Measurements from ENCODE around the gene ANGPTL8. TPM values are rescaled to one million over a fixed set of nuclear protein-coding genes. Genes with fewer than 3 reads are reported as not detected.

The ANGPTL8 gene
- total RNA-seq, 2 experiments from 2014 or later, result not detected

DNA sequence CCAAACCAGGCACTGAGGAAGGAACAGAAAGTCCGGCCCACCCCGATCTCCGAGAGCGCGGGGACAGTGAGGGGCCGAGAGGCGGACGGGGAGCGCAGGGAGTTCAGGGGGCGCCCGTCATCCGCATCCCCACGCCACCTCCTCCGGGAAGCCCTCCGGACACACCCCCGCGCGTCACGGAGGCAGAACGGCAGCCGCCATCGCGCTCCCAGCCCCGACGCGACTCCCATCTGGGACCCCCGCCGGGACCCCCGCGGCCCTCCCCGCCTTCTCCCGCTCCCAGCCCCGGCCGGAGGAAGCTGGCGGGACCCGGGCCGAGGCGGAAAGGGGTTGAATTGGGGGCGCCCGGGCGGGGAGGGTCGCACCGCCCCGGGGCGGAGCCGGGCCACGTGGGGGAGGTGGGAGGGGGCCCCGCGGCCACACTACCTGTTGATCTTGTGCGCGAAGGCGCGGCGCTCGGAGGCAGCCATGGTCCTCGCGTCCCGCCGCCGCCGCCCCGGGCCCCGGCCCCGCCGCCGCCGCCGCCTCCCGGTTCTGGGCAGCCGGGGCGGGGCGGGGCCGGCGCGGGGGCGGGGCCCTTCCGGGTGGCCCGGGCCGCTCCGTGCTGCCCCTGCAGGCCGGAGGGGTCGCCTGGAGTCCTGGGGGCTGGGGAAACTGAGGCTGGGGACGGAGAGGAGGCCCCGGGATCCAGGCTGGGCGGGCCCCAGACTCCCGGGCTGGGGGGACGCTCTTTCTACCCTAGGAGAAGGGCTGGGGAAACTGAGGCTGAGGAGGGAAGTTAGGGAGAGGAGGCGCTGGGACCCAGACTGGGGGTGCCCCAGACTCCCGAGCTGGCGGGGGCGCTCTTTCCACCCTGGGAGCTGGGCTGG lies 22.8 kb downstream of the ANGPTL8 start, which contains the start of gene DOCK6:
Gene DOCK6 (minus strand): TSS at position 554 of the 869 bp plus-strand sequence. CDS start 84 bp downstream, at position 470.
- Histone ChIP-seq H3K27ac (ENCODE audit: low read depth in 1 of 2, low read length in 2 of 2) (no peak within 1 kb of the TSS), H3K9me3 (ENCODE audit: control insufficient read depth in 1 of 2, insufficient read depth in 1 of 2, low read length in 2 of 2) (peaks cover 0 to 11% of the 10 kb centered on the region in 2 experiments), H3K4me1 (ENCODE audit: insufficient read depth, low read length) (peaks cover 13% of the 10 kb centered on the region), H3K27me3 (ENCODE audit: control insufficient read depth in 1 of 2, insufficient read depth in 2 of 2, low read length in 2 of 2) (peaks cover 32 to 33% of the 10 kb centered on the region in 2 experiments), H3K36me3 (ENCODE audit: insufficient read depth, low read length) (no peaks in the 10 kb centered on the region), H3K4me3 (ENCODE audit: low read length) (peak within 1 kb of the TSS; percentile 29)
- ChIA-PET POLR2A (no interaction called here), CTCF (no interaction called here)
- intact Hi-C loops (cut with DNase I, micrococcal nuclease), result no loop called here
- H3K27me3 Mint-ChIP-seq, result peaks cover 65% of the 10 kb centered on the region
- peak; percentile 44 for ATAC-seq (ENCODE audit: poor library complexity)
- no peak within 1 kb of the TSS for H3K27ac Mint-ChIP-seq
- DNase-seq, result peak in 2 of 14 experiments; percentile 22
- no peaks in the 10 kb centered on the region for H3K9me3 Mint-ChIP-seq
- H3K36me3 Mint-ChIP-seq (ENCODE audit: low read depth), result no peaks in the 10 kb centered on the region
- H3K4me1 Mint-ChIP-seq (ENCODE audit: low read depth), result no peaks in the 10 kb centered on the region
- H3K4me3 Mint-ChIP-seq, result peak within 1 kb of the TSS; percentile 45
- TF ChIP-seq, protein P1, sequence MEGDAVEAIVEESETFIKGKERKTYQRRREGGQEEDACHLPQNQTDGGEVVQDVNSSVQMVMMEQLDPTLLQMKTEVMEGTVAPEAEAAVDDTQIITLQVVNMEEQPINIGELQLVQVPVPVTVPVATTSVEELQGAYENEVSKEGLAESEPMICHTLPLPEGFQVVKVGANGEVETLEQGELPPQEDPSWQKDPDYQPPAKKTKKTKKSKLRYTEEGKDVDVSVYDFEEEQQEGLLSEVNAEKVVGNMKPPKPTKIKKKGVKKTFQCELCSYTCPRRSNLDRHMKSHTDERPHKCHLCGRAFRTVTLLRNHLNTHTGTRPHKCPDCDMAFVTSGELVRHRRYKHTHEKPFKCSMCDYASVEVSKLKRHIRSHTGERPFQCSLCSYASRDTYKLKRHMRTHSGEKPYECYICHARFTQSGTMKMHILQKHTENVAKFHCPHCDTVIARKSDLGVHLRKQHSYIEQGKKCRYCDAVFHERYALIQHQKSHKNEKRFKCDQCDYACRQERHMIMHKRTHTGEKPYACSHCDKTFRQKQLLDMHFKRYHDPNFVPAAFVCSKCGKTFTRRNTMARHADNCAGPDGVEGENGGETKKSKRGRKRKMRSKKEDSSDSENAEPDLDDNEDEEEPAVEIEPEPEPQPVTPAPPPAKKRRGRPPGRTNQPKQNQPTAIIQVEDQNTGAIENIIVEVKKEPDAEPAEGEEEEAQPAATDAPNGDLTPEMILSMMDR (IDR thresholded peaks at IDR 0.05), result no peak

DNA sequence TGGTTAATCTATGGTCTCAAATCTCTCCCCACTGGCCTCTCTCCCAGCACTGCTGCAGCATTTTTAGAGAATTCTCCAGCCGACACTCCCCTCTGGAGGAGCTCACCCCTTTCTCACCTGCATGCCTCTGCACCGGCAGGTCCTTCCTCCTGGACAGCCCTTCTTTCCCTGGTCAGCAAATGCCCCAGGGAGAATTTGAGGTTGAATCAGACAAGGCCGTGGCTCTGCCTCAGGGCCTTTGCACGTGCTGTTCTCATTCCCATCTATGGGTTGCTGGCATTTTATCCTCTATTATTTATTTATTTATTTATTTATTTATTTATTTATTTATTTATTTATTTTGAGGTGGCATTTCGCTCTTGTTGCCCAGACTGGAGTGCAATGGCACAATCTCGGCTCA lies 24.3 kb downstream of the ANGPTL8 start:
- H3K4me3 Mint-ChIP-seq, result no peak overlapping the region
- DNase-seq, result no peak
- no peak overlapping the region for H3K27ac Mint-ChIP-seq
- TF ChIP-seq, protein P1 (IDR thresholded peaks at IDR 0.05), result no peak
- H3K36me3 ChIP-seq (ENCODE audit: insufficient read depth, low read length), result no peaks in the 10 kb centered on the region
- ATAC-seq (ENCODE audit: poor library complexity), result no peak
- peaks cover 71% of the 10 kb centered on the region for H3K27me3 Mint-ChIP-seq
- no peaks in the 10 kb centered on the region for H3K4me1 Mint-ChIP-seq (ENCODE audit: low read depth)
- no peaks in the 10 kb centered on the region for H3K36me3 Mint-ChIP-seq (ENCODE audit: low read depth)
- intact Hi-C loops (cut with DNase I, micrococcal nuclease), result no loop called here
- ChIA-PET POLR2A (no interaction called here), CTCF (no interaction called here)
- H3K9me3 ChIP-seq (ENCODE audit: control insufficient read depth in 1 of 2, insufficient read depth in 1 of 2, low read length in 2 of 2), result peaks cover 0 to 11% of the 10 kb centered on the region in 2 experiments
- no peak overlapping the region for H3K27ac ChIP-seq (ENCODE audit: low read depth in 1 of 2, low read length in 2 of 2)
- no peaks in the 10 kb centered on the region for H3K9me3 Mint-ChIP-seq
- peaks cover 36 to 41% of the 10 kb centered on the region in 2 experiments for H3K27me3 ChIP-seq (ENCODE audit: control insufficient read depth in 1 of 2, insufficient read depth in 2 of 2, low read length in 2 of 2)
- H3K4me3 ChIP-seq (ENCODE audit: low read length), result no peak overlapping the region
- H3K4me1 ChIP-seq (ENCODE audit: insufficient read depth, low read length), result peaks cover 13% of the 10 kb centered on the region

DNA sequence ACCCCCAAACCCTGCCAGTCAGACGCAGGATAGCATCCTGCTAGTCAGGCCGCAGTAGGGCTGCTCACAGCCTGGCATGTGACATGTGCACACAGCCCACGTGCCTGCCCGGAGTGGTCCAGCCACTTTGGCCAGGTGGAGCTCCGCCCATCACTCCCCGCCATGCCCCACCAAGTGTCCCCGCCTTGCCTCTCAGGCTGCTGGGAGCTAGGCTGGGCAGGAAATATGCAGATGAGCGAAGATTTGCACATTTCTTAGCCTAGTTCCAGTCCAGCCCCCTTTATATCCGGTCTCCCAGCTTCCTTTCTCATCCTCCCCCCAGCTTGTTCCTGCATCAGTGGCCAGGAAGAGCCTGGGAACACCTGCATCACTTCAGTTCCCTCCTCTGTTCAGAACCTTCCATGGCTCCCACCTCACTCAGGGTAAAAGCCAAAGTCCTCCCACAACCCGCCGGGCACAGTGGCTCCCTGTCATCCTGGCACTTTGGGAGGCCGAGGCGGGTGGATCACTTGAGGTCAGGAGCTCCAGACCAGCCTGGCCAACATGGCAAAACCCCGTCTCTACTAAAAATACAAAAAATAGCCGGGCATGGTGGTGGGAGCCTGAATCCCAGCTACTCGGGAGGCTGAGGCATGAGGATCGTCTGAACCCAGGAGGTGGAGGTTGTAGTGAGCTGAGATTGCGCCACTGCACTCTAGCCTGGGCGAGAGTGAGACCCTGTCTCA lies 25.2 kb downstream of the ANGPTL8 start:
- H3K27ac Mint-ChIP-seq, result no peak overlapping the region
- H3K4me1 ChIP-seq (ENCODE audit: insufficient read depth, low read length), result peaks cover 13% of the 10 kb centered on the region
- H3K9me3 ChIP-seq (ENCODE audit: control insufficient read depth in 1 of 2, insufficient read depth in 1 of 2, low read length in 2 of 2), result peaks cover 0 to 11% of the 10 kb centered on the region in 2 experiments
- H3K36me3 Mint-ChIP-seq (ENCODE audit: low read depth), result no peaks in the 10 kb centered on the region
- ATAC-seq (ENCODE audit: poor library complexity) (no peak), DNase-seq (no peak)
- ChIA-PET CTCF (no interaction called here), POLR2A (no interaction called here)
- intact Hi-C loops (cut with DNase I, micrococcal nuclease), result no loop called here
- TF ChIP-seq, protein P1 (IDR thresholded peaks at IDR 0.05), result no peak
- no peaks in the 10 kb centered on the region for H3K4me1 Mint-ChIP-seq (ENCODE audit: low read depth)
- no peak overlapping the region for H3K4me3 ChIP-seq (ENCODE audit: low read length)
- H3K4me3 Mint-ChIP-seq, result no peak overlapping the region
- no peaks in the 10 kb centered on the region for H3K36me3 ChIP-seq (ENCODE audit: insufficient read depth, low read length)
- peaks cover 39 to 49% of the 10 kb centered on the region in 2 experiments for H3K27me3 ChIP-seq (ENCODE audit: control insufficient read depth in 1 of 2, insufficient read depth in 2 of 2, low read length in 2 of 2)
- peaks cover 80% of the 10 kb centered on the region for H3K27me3 Mint-ChIP-seq
- H3K9me3 Mint-ChIP-seq, result no peaks in the 10 kb centered on the region
- no peak overlapping the region for H3K27ac ChIP-seq (ENCODE audit: low read depth in 1 of 2, low read length in 2 of 2)

Measured in CD4-positive, alpha-beta T cell (primary cell).